Stomach (tissue), 4 donors: Measurements from ENCODE around the gene ETS1.

Source experiments
- CTCF ChIP-seq, 7 experiments: fragments of 450-650 bp in 4 of 7; fragments of 200-600 bp in 3 of 7; sonication (generic) in 3 of 7; IDR thresholded peaks; one replicate each; pipeline ENCODE4 v1.5.1; 2016 to 2019; ENCODE audit warnings: antibody characterized with exemption in 7 of 7, control low read depth in 2 of 7, mild to moderate bottlenecking in 1 of 7
- POLR2AphosphoS5 ChIP-seq, 3 donors: sonication (generic); formaldehyde crosslinking; IDR thresholded peaks; one replicate each; pipeline ENCODE4 v1.6.1; 2016; ENCODE audit warnings: antibody characterized with exemption in 3 of 3

GRCh38 chr11:128493570-128493965 is 93.8 kb downstream of the ETS1 start:
- no peak for TF ChIP-seq CTCF (IDR thresholded peaks at IDR 0.05)
- no peak for TF ChIP-seq POLR2AphosphoS5 (IDR thresholded peaks at IDR 0.05)
